Mesodermal cell (in vitro differentiated cells): ENCODE data around the gene RLF.

ENCODE experiments used
- H3K27ac ChIP-seq: 2 replicates; pipeline ENCODE4 v1.7.0; 2013; ENCODE audit warnings: mild to moderate bottlenecking, low read depth, low read length, moderate library complexity; ENCODE audit not compliant: severe bottlenecking
- H3K36me3 ChIP-seq: 2 replicates; pipeline ENCODE4 v1.7.1; 2013; ENCODE audit warnings: mild to moderate bottlenecking, low read length, moderate library complexity; ENCODE audit not compliant: control insufficient read depth, insufficient read depth
- H3K4me1 ChIP-seq: one replicate; pipeline ENCODE4 v1.7.1; 2013; ENCODE audit warnings: mild to moderate bottlenecking, low read length; ENCODE audit not compliant: insufficient read depth, control insufficient read depth, poor library complexity, severe bottlenecking
- H3K4me3 ChIP-seq: 2 replicates; pipeline ENCODE4 v1.7.0; 2013; ENCODE audit warnings: low read length, control low read depth, mild to moderate bottlenecking; ENCODE audit not compliant: insufficient read depth, poor library complexity, severe bottlenecking; ENCODE audit errors: extremely low read depth
- H3K9me3 ChIP-seq: 2 replicates; pipeline ENCODE4 v1.7.1; 2013; ENCODE audit warnings: mild to moderate bottlenecking, low read length, moderate library complexity; ENCODE audit not compliant: control insufficient read depth
- WGBS, 2 experiments: methylation state at CpG; one replicate each; pipeline ENCODE4 v1.1.5; 2013; ENCODE audit warnings: missing lambda C conversion rate in 2 of 2; ENCODE audit not compliant: insufficient coverage in 2 of 2; 5-methylcytosine and 5-hydroxymethylcytosine counted together

The RLF gene

DNA sequence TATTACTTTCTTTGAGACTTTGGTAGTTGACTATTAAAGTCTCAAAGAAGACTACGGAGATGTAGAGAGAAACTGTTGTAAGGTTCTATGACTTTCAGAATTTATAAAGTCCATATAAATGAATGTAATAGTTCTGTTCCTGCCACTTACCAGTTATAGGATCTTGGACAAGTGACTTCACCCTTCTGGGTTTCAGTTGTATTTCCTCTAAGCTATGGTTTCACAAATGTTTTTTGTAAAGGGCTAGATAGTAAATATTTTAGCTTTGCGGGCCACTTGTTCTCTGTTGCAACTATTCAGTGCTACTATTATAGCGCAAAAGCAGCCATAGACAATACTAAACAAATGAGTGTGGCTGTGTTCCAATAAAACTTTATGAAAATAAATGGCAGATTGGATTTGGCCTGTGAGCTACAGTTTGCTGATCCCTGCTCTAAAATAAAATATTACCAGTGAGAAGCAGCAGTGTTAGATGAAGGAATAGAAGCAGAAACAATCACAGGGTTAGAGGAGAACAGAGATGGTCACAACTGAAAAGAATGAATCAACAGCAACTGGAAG is 111.5 kb downstream of the RLF start:
- Histone ChIP-seq H3K4me1 (no peaks in the 10 kb centered on the region), H3K36me3 (peaks cover 83% of the 10 kb centered on the region), H3K4me3 (no peak overlapping the region), H3K9me3 (no peaks in the 10 kb centered on the region), H3K27ac (no peak overlapping the region)
- WGBS, 2 experiments: 93% methylated on average over 2 of the region's 3 CpGs; no CpG with 5 or more reads in 1 of the 2 experiments

DNA sequence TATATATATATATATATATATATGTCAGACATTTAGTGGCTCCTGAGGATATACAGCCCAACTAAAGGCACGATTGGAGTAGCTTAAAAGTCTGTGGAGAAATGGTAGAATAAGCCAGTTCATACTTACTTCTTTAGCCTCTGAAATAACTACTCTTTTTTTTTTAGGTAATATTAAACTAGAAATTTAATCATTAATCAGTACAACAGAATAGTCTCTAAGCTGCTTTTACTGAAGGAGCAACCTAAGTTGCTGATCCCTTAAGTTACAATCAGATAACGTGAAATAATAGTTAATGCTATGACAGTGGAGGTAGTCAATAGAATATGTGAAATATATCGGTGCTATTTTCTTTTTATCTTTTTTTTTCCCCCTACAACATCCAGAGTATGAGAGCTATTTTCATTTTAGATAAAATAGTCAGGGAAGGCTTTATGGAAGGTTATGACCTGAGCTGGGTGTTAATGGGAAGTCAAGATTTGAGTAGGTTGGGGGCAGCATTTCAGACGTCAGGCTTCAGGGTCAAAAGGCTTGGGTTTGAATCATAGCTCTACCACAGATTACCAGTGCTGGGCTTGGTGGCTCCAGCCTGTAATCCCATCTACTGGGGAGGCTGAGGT is 112.5 kb downstream of the RLF start:
- WGBS, 2 experiments: 83% methylated on average over 1 of the region's 4 CpGs; no CpG with 5 or more reads in 1 of the 2 experiments

DNA sequence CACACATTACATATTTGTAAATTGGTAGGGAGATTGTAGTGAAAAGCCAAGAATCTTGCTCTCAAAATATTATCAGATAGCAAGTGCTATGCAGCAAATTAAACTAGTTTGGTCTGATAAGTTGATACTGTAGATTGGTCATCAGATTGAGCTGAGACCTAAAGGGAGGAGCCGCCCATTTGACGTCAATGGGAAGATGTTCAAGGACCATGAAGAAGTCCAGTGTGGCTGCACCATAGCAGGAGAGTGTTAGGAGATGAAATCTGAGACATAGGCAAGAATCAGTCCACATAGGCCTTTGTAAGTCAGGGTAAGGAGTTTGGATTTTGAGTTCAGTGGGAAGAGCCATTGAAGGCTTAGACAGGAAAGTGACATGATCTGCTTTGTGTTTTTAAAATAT is 113.1 kb downstream of the RLF start:
- Histone ChIP-seq H3K9me3 (no peaks in the 10 kb centered on the region), H3K4me3 (no peak overlapping the region), H3K4me1 (no peaks in the 10 kb centered on the region), H3K27ac (no peak overlapping the region), H3K36me3 (peaks cover 80% of the 10 kb centered on the region)
- 100% methylated on average over 2 of the region's 2 CpGs for WGBS, 2 experiments

More for the DNA sequence above, 112.5 kb downstream of the RLF start:
- H3K27ac ChIP-seq: no peak overlapping the region
- H3K4me3 ChIP-seq: no peak overlapping the region
- peaks cover 83% of the 10 kb centered on the region for H3K36me3 ChIP-seq
- no peaks in the 10 kb centered on the region for H3K4me1 ChIP-seq
- H3K9me3 ChIP-seq: no peaks in the 10 kb centered on the region

DNA sequence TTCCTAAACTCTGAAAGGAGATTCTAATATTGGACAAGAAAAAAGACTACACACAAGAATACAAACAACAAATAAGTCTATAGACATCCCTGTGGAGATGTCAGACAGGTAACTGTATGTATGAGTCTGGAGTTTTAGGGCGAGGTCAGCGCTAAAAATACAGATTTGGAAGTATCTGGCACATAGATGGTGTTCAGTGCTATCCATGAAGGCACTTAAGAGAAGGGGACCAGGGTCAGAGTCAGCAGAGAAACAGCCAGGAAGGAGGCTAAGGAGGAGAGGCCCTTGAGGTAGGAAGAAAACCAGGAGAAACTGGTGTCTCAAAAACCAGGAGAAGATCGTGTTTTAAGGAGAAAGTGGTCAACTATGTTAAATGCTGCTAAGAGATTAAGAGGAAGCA is 114.9 kb downstream of the RLF start:
- WGBS, 2 experiments: 98 to 100% methylated on average over 3 of the region's 3 CpGs
- Histone ChIP-seq H3K9me3 (no peaks in the 10 kb centered on the region), H3K36me3 (peaks cover 75% of the 10 kb centered on the region)

DNA sequence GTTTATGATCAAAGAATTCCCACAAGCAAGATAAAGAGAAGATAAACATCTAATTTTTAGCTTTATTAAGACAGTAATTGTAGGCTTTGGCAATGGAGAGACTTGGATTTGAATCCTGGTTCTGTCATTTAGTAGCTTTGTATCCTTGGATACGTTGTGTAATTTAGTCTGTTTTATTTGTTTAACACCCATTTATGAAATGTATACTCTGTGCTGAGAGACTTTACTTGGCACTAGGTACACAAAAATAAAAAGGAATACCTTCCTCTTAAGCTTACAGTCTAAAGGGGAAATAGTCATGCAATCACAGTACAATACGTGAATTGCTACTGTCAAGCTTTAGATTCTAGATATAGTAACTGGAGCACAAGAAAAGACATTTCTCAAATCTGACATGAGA is 120.7 kb downstream of the RLF start:
- Histone ChIP-seq H3K4me3 (no peak overlapping the region), H3K9me3 (no peaks in the 10 kb centered on the region), H3K27ac (no peak overlapping the region), H3K36me3 (peaks cover 76% of the 10 kb centered on the region), H3K4me1 (no peaks in the 10 kb centered on the region)
- 100% methylated on average over 1 of the region's 2 CpGs for WGBS, 2 experiments

More for the DNA sequence above, 114.9 kb downstream of the RLF start:
- Histone ChIP-seq H3K4me1 (no peaks in the 10 kb centered on the region), H3K27ac (no peak overlapping the region), H3K4me3 (no peak overlapping the region)
